Measurements from ENCODE around the gene GPR141. TPM values are rescaled to one million over a fixed set of nuclear protein-coding genes. Genes with fewer than 3 reads are reported as not detected.

Gene GPR141
- total and polyA plus RNA-seq, 2 donors (not counting 1 experiment from before 2014, with no cell fraction given): not detected

GRCh38 chr7:37740398-37740797, 56.8 kb downstream of the GPR141 start:
- TF ChIP-seq CTCF (IDR thresholded peaks at IDR 0.05) (no peak), EZH2 (IDR thresholded peaks at IDR 0.05; ENCODE audit: borderline replicate concordance, insufficient read depth, low read depth, low read length, poor library complexity, severe bottlenecking) (no peak)
- Histone ChIP-seq H3K9me3 (ENCODE audit: control extremely low read depth in 1 of 3, control insufficient read depth in 2 of 3, insufficient read depth in 1 of 3, low read length in 2 of 3) (no peaks in the 10 kb centered on the region), H3K79me2 (ENCODE audit: control insufficient read depth, insufficient read depth, low read length) (no peaks in the 10 kb centered on the region), H3K4me3 (ENCODE audit: control extremely low read depth in 1 of 5, extremely low read depth in 1 of 5, insufficient read depth in 1 of 5, low read depth in 2 of 5, low read length in 4 of 5) (no peak overlapping the region), H3K27ac (ENCODE audit: low read length in 2 of 2) (no peak overlapping the region), H3K36me3 (replicated peaks in 1 of 2; ENCODE audit: control extremely low read depth in 1 of 2, control insufficient read depth in 1 of 2, extremely low read depth in 1 of 2, insufficient read depth in 2 of 2, low read length in 1 of 2) (no peaks in the 10 kb centered on the region), H3K4me1 (ENCODE audit: control insufficient read depth in 2 of 2, insufficient read depth in 2 of 2, low read length in 2 of 2) (no peaks in the 10 kb centered on the region), H3K9ac (ENCODE audit: low read length) (no peak overlapping the region), H3K4me2 (replicated peaks; ENCODE audit: low read depth, low read length, poor library complexity, severe bottlenecking) (no peak overlapping the region), H4K20me1 (ENCODE audit: control insufficient read depth, insufficient read depth, low read length, poor library complexity, severe bottlenecking) (no peaks in the 10 kb centered on the region), H2AFZ (ENCODE audit: insufficient read depth, low read depth, low read length, poor library complexity, severe bottlenecking) (no peak overlapping the region), H3K27me3 (replicated peaks in 1 of 4; ENCODE audit: control extremely low read depth in 1 of 4, control insufficient read depth in 3 of 4, insufficient read depth in 4 of 4, low read length in 3 of 4) (no peaks in the 10 kb centered on the region)
- WGBS (ENCODE audit: insufficient coverage): 97% methylated on average over 7 of the region's 7 CpGs
- Mint-ChIP-seq H3K27me3 (no peaks in the 10 kb centered on the region), H3K27ac (no peak overlapping the region), H3K4me3 (no peak overlapping the region), H3K4me1 (no peaks in the 10 kb centered on the region), H3K9me3 (ENCODE audit: insufficient read depth) (no peaks in the 10 kb centered on the region)
- intact Hi-C loops (cut with micrococcal nuclease): no loop called here
- POLR2A ChIA-PET: no interaction called here
- DNase-seq: no peak
- CTCF ChIA-PET: no interaction called here
- no peak for ATAC-seq (ENCODE audit: low read depth)

- Mint-ChIP-seq H3K9me3 (ENCODE audit: insufficient read depth) (no peaks in the 10 kb centered on the region), H3K4me3 (no peak overlapping the region)
Observed at GRCh38 chr7:37741776-37742175, 58.2 kb downstream of the GPR141 start.

More at GRCh38 chr7:37741776-37742175, 58.2 kb downstream of the GPR141 start:
- TF ChIP-seq CTCF (IDR thresholded peaks at IDR 0.05) (no peak), EZH2 (IDR thresholded peaks at IDR 0.05; ENCODE audit: borderline replicate concordance, insufficient read depth, low read depth, low read length, poor library complexity, severe bottlenecking) (no peak)
- Histone ChIP-seq H3K79me2 (ENCODE audit: control insufficient read depth, insufficient read depth, low read length) (no peaks in the 10 kb centered on the region), H3K27me3 (replicated peaks in 1 of 4; ENCODE audit: control extremely low read depth in 1 of 4, control insufficient read depth in 3 of 4, insufficient read depth in 4 of 4, low read length in 3 of 4) (no peaks in the 10 kb centered on the region), H3K4me1 (ENCODE audit: control insufficient read depth in 2 of 2, insufficient read depth in 2 of 2, low read length in 2 of 2) (no peaks in the 10 kb centered on the region), H3K4me3 (ENCODE audit: control extremely low read depth in 1 of 5, extremely low read depth in 1 of 5, insufficient read depth in 1 of 5, low read depth in 2 of 5, low read length in 4 of 5) (no peak overlapping the region), H3K27ac (ENCODE audit: low read length in 2 of 2) (no peak overlapping the region), H4K20me1 (ENCODE audit: control insufficient read depth, insufficient read depth, low read length, poor library complexity, severe bottlenecking) (no peaks in the 10 kb centered on the region), H3K36me3 (replicated peaks in 1 of 2; ENCODE audit: control extremely low read depth in 1 of 2, control insufficient read depth in 1 of 2, extremely low read depth in 1 of 2, insufficient read depth in 2 of 2, low read length in 1 of 2) (no peaks in the 10 kb centered on the region), H3K9me3 (ENCODE audit: control extremely low read depth in 1 of 3, control insufficient read depth in 2 of 3, insufficient read depth in 1 of 3, low read length in 2 of 3) (no peaks in the 10 kb centered on the region), H2AFZ (ENCODE audit: insufficient read depth, low read depth, low read length, poor library complexity, severe bottlenecking) (no peak overlapping the region), H3K9ac (ENCODE audit: low read length) (no peak overlapping the region), H3K4me2 (replicated peaks; ENCODE audit: low read depth, low read length, poor library complexity, severe bottlenecking) (no peak overlapping the region)
- intact Hi-C loops (cut with micrococcal nuclease): no loop called here
- ChIA-PET CTCF (no interaction called here), POLR2A (no interaction called here)
- DNase-seq (no peak), ATAC-seq (ENCODE audit: low read depth) (no peak)
- Mint-ChIP-seq H3K27me3 (peaks cover 2% of the 10 kb centered on the region), H3K27ac (no peak overlapping the region), H3K4me1 (no peaks in the 10 kb centered on the region)
- no CpG with 5 or more reads among the region's 2 CpGs for WGBS (ENCODE audit: insufficient coverage)

Data from B cell (primary cell).